ENCODE data around the gene RHBDF1. TPM values are rescaled to one million over a fixed set of nuclear protein-coding genes. Genes with fewer than 3 reads are reported as not detected.

Gene RHBDF1
- polyA plus RNA-seq, 1 donor from 2014 or later, result 0.21 TPM

DNA sequence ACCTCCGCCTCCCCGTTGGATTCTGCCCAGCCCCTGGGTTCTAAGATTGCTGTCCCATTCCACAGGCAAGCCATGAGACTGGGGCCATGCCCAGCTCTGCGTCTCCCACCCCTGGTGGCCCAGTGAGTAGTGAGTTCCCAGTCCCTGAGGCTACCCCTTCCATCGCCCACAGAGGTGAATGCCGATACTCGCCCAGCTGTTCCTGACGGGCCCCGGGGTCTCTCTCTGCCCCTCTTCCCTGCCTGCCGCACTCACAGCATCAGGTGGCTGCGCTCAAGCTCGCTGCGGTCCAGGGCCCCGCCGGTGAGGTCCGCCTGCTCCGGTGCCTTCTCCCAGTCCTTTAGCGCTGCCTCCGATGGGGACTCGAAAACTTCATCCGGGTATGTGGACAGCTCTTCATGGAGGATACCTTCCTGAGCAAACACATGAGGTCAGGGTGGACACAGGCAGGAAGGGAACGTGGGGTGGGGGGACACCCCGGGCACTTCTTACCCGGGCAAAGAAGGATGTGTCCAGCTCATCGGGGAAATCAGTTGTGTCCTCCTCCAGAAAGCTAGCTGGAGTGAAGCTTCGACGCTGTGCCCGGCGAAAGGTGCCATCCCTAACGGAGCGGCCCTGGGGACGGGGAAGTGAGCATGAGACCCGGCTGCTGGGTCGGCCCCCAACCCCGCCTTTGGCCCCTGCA is 10.0 kb downstream of the RHBDF1 start (continued):
- TF ChIP-seq, protein P1, sequence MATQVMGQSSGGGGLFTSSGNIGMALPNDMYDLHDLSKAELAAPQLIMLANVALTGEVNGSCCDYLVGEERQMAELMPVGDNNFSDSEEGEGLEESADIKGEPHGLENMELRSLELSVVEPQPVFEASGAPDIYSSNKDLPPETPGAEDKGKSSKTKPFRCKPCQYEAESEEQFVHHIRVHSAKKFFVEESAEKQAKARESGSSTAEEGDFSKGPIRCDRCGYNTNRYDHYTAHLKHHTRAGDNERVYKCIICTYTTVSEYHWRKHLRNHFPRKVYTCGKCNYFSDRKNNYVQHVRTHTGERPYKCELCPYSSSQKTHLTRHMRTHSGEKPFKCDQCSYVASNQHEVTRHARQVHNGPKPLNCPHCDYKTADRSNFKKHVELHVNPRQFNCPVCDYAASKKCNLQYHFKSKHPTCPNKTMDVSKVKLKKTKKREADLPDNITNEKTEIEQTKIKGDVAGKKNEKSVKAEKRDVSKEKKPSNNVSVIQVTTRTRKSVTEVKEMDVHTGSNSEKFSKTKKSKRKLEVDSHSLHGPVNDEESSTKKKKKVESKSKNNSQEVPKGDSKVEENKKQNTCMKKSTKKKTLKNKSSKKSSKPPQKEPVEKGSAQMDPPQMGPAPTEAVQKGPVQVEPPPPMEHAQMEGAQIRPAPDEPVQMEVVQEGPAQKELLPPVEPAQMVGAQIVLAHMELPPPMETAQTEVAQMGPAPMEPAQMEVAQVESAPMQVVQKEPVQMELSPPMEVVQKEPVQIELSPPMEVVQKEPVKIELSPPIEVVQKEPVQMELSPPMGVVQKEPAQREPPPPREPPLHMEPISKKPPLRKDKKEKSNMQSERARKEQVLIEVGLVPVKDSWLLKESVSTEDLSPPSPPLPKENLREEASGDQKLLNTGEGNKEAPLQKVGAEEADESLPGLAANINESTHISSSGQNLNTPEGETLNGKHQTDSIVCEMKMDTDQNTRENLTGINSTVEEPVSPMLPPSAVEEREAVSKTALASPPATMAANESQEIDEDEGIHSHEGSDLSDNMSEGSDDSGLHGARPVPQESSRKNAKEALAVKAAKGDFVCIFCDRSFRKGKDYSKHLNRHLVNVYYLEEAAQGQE (IDR thresholded peaks at IDR 0.05; ENCODE audit: borderline replicate concordance), result no peak

DNA sequence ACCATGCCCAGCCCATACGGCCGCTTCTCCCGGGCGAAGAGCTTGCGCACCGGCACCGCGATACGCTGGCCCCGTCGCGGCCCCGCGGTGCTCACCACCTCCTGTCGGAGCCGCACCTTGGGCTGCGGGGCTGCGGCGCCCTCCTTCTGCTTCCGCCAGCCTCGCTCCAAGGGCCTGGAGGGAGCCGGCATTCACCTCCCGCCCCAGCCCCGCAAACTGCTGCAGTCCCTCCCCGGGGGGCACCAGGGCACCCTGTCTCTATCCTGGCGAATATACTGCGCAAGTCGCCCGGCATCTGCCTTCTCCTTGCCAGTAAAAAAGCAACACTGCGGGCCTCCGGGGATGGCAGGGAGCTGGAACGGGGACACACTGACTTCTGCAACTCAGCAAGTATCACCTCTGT is 10.6 kb downstream of the RHBDF1 start:
- Histone ChIP-seq H4K20me1 (ENCODE audit: insufficient read depth) (no peaks in the 10 kb centered on the region), H3K27me3 (ENCODE audit: insufficient read depth, low read depth, low read length) (no peaks in the 10 kb centered on the region), H3F3A (ENCODE audit: insufficient read depth, low read length, poor library complexity, severe bottlenecking) (no peaks in the 10 kb centered on the region), H3K27ac (ENCODE audit: low read length) (no peak overlapping the region), H3K36me3 (ENCODE audit: insufficient read depth, low read length) (no peaks in the 10 kb centered on the region), H3K9ac (ENCODE audit: low read length) (no peak overlapping the region), H3K79me2 (replicated peaks; ENCODE audit: insufficient read depth, low read length) (no peaks in the 10 kb centered on the region), H3K4me2 (ENCODE audit: low read length) (no peak overlapping the region), H3K4me3 (ENCODE audit: low read length) (no peak overlapping the region), H2AFZ (ENCODE audit: low read depth, low read length) (no peak overlapping the region), H3K9me2 (ENCODE audit: insufficient read depth, low read length) (no peaks in the 10 kb centered on the region), H3K9me3 (ENCODE audit: low read length) (no peaks in the 10 kb centered on the region)
- TF ChIP-seq, protein P2, sequence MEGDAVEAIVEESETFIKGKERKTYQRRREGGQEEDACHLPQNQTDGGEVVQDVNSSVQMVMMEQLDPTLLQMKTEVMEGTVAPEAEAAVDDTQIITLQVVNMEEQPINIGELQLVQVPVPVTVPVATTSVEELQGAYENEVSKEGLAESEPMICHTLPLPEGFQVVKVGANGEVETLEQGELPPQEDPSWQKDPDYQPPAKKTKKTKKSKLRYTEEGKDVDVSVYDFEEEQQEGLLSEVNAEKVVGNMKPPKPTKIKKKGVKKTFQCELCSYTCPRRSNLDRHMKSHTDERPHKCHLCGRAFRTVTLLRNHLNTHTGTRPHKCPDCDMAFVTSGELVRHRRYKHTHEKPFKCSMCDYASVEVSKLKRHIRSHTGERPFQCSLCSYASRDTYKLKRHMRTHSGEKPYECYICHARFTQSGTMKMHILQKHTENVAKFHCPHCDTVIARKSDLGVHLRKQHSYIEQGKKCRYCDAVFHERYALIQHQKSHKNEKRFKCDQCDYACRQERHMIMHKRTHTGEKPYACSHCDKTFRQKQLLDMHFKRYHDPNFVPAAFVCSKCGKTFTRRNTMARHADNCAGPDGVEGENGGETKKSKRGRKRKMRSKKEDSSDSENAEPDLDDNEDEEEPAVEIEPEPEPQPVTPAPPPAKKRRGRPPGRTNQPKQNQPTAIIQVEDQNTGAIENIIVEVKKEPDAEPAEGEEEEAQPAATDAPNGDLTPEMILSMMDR (IDR thresholded peaks at IDR 0.05; ENCODE audit: poor library complexity, severe bottlenecking), result no peak
- no peak for TF ChIP-seq SMC3 (conservative IDR thresholded peaks at IDR 0.05; ENCODE audit: poor library complexity)
- TF ChIP-seq, protein P1 (IDR thresholded peaks at IDR 0.05; ENCODE audit: borderline replicate concordance), result no peak

DNA sequence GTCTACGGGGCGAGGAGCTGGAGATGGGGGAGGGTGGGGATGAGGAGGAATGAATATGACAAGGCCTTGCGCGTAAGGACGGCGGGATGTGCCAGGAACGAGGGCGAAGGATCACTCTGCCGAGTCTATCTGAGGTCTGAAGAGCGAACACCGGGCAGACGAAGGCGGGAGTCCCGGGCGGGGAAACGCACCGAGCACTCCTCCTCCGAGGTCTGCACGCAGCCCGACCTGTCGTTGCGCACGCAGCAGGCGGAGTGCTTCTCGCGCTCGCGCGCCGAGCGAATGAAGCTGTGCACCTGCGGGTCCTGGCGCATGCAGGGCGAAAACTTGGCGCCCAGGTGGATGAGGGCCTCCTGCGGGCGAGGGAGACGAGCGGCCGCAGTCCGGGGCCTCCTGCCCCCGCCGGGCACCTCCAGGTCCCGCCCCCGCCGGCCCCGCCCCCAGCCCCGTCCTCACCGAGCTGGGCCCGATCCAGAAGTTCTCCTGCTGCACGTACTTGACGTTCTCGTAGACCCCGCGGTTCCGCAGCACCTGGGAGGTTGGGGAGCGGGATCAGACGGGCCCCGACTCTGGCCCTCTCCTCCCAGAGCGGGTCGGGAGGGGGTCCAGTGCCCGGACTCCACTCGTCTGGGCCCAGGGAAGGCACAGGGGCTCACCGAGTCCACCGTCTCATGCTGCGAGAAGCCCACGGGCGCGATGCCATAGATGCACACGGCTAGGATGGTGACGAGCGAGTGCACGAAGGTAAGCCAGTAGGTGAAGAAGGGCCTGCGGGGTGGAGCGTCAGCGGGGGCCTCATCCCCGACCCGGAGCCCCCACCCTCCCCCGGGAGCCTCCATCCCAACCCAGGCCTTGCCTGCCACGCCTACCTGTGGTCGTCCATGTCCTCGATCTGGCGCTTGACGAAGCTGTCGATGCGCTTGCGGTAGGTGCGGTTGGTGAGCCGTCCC is 11.2 kb downstream of the RHBDF1 start:
- no peak overlapping the region for H3K4me3 ChIP-seq (ENCODE audit: low read length)
- no peaks in the 10 kb centered on the region for H3K27me3 ChIP-seq (ENCODE audit: insufficient read depth, low read depth, low read length)
- H3K27ac ChIP-seq (ENCODE audit: low read length), result no peak overlapping the region
- H4K20me1 ChIP-seq (ENCODE audit: insufficient read depth), result no peaks in the 10 kb centered on the region
- H3K9ac ChIP-seq (ENCODE audit: low read length), result no peak overlapping the region
- no peak overlapping the region for H3K4me2 ChIP-seq (ENCODE audit: low read length)
- H3K9me2 ChIP-seq (ENCODE audit: insufficient read depth, low read length), result no peaks in the 10 kb centered on the region
- H3K79me2 ChIP-seq (replicated peaks; ENCODE audit: insufficient read depth, low read length), result no peaks in the 10 kb centered on the region
- H3K36me3 ChIP-seq (ENCODE audit: insufficient read depth, low read length), result no peaks in the 10 kb centered on the region
- no peak overlapping the region for H2AFZ ChIP-seq (ENCODE audit: low read depth, low read length)
- H3F3A ChIP-seq (ENCODE audit: insufficient read depth, low read length, poor library complexity, severe bottlenecking), result no peaks in the 10 kb centered on the region
- no peaks in the 10 kb centered on the region for H3K9me3 ChIP-seq (ENCODE audit: low read length)
- TF ChIP-seq RAD21 (conservative IDR thresholded peaks at IDR 0.05) (no peak), EP300 (conservative IDR thresholded peaks at IDR 0.05; ENCODE audit: poor library complexity, severe bottlenecking) (no peak), MXI1 (conservative IDR thresholded peaks at IDR 0.05; ENCODE audit: poor library complexity, severe bottlenecking) (no peak), TAF1 (IDR thresholded peaks at IDR 0.05; ENCODE audit: low read depth) (no peak), EZH2 (IDR thresholded peaks at IDR 0.05; ENCODE audit: borderline replicate concordance, insufficient read depth, low read length, poor library complexity, severe bottlenecking) (no peak), SMC3 (conservative IDR thresholded peaks at IDR 0.05; ENCODE audit: poor library complexity) (no peak), POLR2AphosphoS5 (IDR thresholded peaks at IDR 0.05) (no peak)
- TF ChIP-seq, protein P2 (IDR thresholded peaks at IDR 0.05; ENCODE audit: poor library complexity, severe bottlenecking), result no peak
